ENCODE results near the gene SNRPA1. TPM values are rescaled to one million over a fixed set of nuclear protein-coding genes. Genes with fewer than 3 reads are reported as not detected.
A peak's percentile ranks its signal among the peaks of the same experiment; 100 is the strongest.

The SNRPA1 gene
- total RNA-seq, 4 donors from 2014 or later = 3.2 to 56.4 (median 25.7) TPM

- TF ChIP-seq CTCF (IDR thresholded peaks at IDR 0.05) (no peak), POLR2A (IDR thresholded peaks at IDR 0.05) (no peak)
- H3K36me3 ChIP-seq = no peaks in the 10 kb centered on the region
- H3K27ac ChIP-seq = no peak overlapping the region
These were observed 30.0 kb downstream of the SNRPA1 start for GRCh38 chr15:101264911-101265641.

GRCh38 chr15:101264011-101264410, 31.0 kb downstream of the SNRPA1 start:
- no peak for DNase-seq
- no peak overlapping the region for H3K4me3 ChIP-seq
- H3K27me3 ChIP-seq = no peaks in the 10 kb centered on the region
- no peaks in the 10 kb centered on the region for H3K36me3 ChIP-seq
- no peaks in the 10 kb centered on the region for H3K9me3 ChIP-seq
- TF ChIP-seq CTCF (IDR thresholded peaks at IDR 0.05) (no peak), POLR2A (IDR thresholded peaks at IDR 0.05) (no peak)
- no peaks in the 10 kb centered on the region for H3K4me1 ChIP-seq
- intact Hi-C loops (cut with DNase I; ENCODE audit: low total_unique reads) = loop anchor here (5.0 kb wide), 1 partner anchor 177 kb away; no protein-coding TSS in a partner anchor
- H3K27ac ChIP-seq = no peak overlapping the region

More at GRCh38 chr15:101264911-101265641, 30.0 kb downstream of the SNRPA1 start:
- H3K4me3 ChIP-seq = no peak overlapping the region
- no peaks in the 10 kb centered on the region for H3K4me1 ChIP-seq
- DNase-seq = no peak
- H3K27me3 ChIP-seq = no peaks in the 10 kb centered on the region
- no peaks in the 10 kb centered on the region for H3K9me3 ChIP-seq
- intact Hi-C loops (cut with DNase I; ENCODE audit: low total_unique reads) = loop anchor here (5.0 kb wide), 1 partner anchor 178 kb away; no protein-coding TSS in a partner anchor

- H3K4me1 ChIP-seq = no peaks in the 10 kb centered on the region
- intact Hi-C loops (cut with DNase I; ENCODE audit: low total_unique reads) = loop anchor here (5.0 kb wide), 1 partner anchor 175 kb away; no protein-coding TSS in a partner anchor
- DNase-seq = no peak
- H3K36me3 ChIP-seq = no peaks in the 10 kb centered on the region
- H3K27ac ChIP-seq = no peak overlapping the region
- H3K27me3 ChIP-seq = no peaks in the 10 kb centered on the region
- TF ChIP-seq CTCF (IDR thresholded peaks at IDR 0.05) (no peak), POLR2A (IDR thresholded peaks at IDR 0.05) (no peak)
- no peaks in the 10 kb centered on the region for H3K9me3 ChIP-seq
- no peak overlapping the region for H3K4me3 ChIP-seq
These were observed 32.5 kb downstream of the SNRPA1 start for GRCh38 chr15:101262551-101262950.

- H3K4me1 ChIP-seq = no peaks in the 10 kb centered on the region
- H3K36me3 ChIP-seq = no peaks in the 10 kb centered on the region
- intact Hi-C loops (cut with DNase I; ENCODE audit: low total_unique reads) = loop anchor here (5.0 kb wide), 1 partner anchor 246 kb away; no protein-coding TSS in a partner anchor
- DNase-seq = peak; percentile 61 to 66
- no peaks in the 10 kb centered on the region for H3K27me3 ChIP-seq
- H3K27ac ChIP-seq = no peak overlapping the region
- TF ChIP-seq CTCF (IDR thresholded peaks at IDR 0.05) (peak; percentile 83 to 93 (median 88)), POLR2A (IDR thresholded peaks at IDR 0.05) (no peak)
- no peak overlapping the region for H3K4me3 ChIP-seq
- H3K9me3 ChIP-seq = no peaks in the 10 kb centered on the region
These were observed 36.6 kb downstream of the SNRPA1 start for GRCh38 chr15:101258238-101259144.

Data from uterus (tissue), 4 donors.